HG02642 (cell line): ENCODE data around the gene SLC6A3.

Source experiments
- ATAC-seq: cut with Tn5 transposase; IDR thresholded peaks from one replicate; pipeline ENCODE4 v1.9.1; 2021; ENCODE audit warnings: mild to moderate bottlenecking; ENCODE audit not compliant: unreplicated experiment, poor library complexity

The SLC6A3 gene

DNA sequence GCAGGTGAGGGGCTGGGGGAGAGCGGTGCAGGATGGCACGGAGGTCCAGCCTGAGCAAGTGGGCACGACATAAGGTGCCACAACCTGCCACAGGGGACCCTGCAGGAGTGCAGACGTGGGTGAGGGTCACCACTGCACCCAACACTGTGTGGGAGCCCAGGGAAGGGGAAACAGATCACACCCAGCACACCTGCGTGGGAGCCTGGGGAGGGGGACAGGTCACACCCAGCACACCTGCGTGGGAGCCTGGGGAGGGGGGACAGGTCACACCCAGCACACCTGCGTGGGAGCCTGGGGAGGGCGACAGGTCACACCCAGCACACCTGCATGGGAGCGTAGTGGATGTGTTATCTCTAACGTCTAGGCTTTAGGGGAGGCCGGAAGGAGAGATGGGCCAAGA, 53.0 kb downstream of the SLC6A3 start:
- ATAC-seq, result no peak

GRCh38 chr5:1391691-1392090, 53.5 kb downstream of the SLC6A3 start:
- no peak for ATAC-seq

GRCh38 chr5:1390861-1391600, 54.2 kb downstream of the SLC6A3 start:
- no peak for ATAC-seq

DNA sequence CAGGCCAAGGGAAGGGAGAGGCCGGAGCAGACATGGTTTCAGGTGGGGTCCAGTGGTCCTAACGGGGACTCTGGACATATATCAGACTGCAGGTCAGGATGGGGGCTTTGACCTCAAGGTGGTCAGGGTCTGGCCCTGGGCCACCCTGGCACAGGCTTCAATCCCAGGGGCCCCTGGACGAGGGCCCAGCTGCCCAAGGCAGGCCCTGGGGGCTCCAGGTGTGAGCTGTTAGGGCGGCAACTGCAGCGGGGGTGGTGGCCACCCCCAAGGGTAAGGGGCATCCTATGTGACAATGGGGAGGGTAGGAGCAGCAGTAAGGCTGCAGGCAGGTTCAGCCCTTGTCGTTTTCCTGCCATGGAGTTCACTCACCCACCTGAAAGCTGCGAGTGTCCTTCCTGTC, 54.9 kb downstream of the SLC6A3 start:
- no peak for ATAC-seq

DNA sequence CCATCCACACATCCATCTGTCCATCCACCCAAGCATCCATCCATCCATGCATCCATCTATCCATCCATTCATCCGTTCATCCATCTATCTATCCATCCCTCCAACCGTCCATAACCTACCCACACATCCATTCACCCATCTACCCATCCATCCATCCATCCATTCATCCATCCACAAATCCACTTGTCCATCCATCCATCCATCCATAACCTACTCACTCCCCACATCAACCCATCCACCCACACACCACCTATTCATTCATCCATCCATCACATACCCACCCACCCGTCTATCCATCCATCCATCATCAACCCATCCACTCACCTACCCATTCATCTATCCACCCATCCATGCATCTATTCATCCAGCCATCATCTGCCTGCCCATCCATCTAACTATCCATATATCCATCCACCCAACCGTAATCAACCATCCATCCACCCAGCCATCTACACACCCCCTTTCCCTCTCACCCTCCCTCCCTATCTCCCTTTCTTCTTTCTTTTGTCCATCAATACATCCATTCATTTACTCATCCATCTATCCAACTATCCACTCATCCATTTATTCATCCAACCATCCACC, 56.8 kb downstream of the SLC6A3 start:
- no peak for ATAC-seq

DNA sequence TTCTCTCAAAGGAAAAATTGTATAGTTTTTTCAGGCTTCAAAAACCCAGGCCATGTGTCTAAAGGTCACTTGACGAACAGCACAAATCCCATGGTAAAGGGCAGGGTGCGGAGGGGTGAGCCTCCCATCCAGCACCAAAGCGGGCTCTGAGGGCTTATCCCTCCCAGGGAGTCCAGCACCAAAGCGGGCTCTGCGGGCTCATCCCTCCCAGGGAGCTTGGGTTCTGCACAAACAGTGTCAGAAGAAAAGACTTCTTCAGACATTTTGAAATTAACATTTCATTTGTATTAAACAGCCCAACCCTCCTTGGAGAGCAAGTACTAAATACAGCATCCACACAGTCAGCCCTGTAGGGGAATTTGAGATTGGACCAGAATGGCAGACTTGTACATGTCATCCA, 57.4 kb downstream of the SLC6A3 start:
- ATAC-seq, result no peak

- ATAC-seq, result no peak
Observed at GRCh38 chr5:1387059-1387755, 58.0 kb downstream of the SLC6A3 start.

DNA sequence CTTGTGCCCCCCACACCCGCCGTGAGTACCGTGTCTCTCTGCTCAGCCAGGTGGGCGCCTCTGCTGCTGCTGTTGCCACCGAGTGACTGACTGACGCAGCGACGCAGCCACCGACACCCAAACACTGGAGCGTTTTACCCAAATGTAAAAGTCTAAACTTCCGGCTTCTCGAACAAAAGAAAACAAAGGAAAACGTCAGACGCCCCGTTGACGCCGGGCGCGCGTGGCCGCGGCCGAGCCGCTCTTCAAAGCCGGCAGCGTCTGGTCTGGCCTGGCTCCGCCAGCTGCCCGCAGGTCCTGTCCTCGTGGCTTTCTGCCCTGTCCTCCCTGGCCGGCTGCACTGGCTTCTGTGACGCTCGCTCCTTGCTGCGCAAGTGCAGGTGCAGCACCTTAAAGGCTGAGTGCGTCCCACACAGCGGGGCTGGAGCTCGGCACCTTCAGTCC, 58.9 kb downstream of the SLC6A3 start:
- ATAC-seq, result peak; percentile 52

DNA sequence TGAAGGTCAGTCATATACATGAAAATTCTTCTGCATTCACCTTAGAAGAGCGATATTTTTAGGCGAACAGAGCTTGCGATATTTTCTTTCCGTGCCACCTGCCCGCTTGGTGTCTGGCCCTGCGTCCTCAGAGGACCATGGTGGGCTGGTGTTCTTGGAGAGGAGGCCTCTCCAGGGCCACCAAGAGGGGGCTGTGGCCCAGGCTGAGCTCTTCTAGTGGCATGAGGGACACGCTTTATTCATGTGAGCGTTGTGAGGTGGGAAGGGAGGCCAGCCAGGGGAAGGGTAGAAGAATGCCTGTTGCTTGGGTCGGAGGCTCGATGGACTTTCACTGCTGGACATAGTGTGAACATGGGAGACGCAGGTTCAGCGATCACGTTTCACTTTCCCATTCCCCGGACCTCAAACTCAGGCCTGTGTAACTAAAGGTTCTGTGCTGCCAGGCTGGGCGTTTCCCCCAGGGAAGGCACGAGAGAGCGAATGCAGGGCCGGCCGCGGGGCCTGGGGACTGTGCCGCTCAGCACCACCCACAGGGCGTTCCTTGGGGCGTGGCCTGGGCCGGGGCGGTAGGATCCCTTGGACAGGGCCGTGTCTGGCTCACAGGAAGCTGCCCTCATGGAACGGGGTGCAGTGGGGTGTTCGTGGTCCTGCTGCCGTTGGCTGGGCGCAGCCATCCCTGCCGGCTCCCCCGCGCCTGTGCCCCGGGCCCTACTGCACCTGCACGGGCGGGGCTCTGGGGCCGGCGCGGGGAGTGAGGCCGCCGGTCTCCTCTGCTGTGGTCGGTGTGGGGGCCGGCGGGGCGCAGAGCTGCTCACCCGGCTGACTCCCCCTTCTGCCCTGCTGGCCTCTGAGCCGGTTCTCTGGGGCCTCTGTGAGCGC, 59.6 kb downstream of the SLC6A3 start:
- ATAC-seq, result peak; percentile 93

DNA sequence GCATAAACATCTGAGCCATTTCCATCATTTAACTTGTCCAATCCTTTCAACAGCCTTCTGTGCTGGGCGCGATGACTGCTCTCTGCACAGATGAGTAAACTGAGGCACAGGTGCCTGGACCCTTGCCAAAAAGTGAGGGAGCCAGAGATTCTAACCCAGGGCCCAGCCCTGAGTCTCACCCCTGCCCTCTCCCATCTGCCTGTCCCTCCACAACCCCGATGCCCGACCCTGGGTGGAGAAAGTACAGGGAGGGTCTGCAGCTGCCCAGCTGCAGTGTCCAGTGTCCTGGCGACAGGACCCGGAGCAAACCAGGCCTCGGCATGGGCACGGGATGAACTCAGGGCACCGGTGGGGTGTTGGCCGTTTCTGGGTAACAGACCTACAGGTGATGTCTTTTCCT, 60.7 kb downstream of the SLC6A3 start:
- no peak for ATAC-seq

- no peak for ATAC-seq
Observed at GRCh38 chr5:1383886-1384401, 61.3 kb downstream of the SLC6A3 start.

GRCh38 chr5:1383344-1383743, 61.9 kb downstream of the SLC6A3 start:
- no peak for ATAC-seq

GRCh38 chr5:1382248-1382700, 63.0 kb downstream of the SLC6A3 start:
- ATAC-seq, result no peak

GRCh38 chr5:1381370-1382247, 63.6 kb downstream of the SLC6A3 start:
- no peak for ATAC-seq

GRCh38 chr5:1380910-1381309, 64.3 kb downstream of the SLC6A3 start:
- no peak for ATAC-seq

GRCh38 chr5:1380011-1380817, 65.0 kb downstream of the SLC6A3 start:
- no peak for ATAC-seq

- no peak for ATAC-seq
Observed at GRCh38 chr5:1378866-1379659, 66.2 kb downstream of the SLC6A3 start.

DNA sequence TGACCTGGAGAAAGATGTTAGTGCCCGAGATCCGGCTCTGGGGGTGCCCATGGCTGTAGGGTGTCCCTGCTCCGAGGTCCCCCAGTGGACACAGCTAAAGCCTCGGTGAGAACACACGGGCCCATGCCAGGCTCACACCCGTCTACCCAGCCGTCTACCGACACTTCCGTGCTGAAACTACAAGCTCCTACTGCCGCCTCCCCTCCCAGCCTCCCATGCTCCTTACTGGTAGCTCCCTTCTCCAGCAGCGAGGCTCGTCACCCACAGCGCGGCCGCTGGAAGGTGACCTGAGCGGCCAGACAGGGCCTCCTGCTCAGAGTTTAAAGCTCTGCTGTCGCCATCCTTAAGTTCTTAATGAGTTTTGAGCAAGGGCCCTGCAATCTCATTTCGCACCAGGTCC, 67.1 kb downstream of the SLC6A3 start:
- no peak for ATAC-seq
